Stimulated activated CD8-positive, alpha-beta memory T cell treated with anti-CD3 and anti-CD28 coated beads, Interleukin-15, amount 100 ng/mL, for 1 hour (primary cell): ENCODE data around the gene EML6.
A peak's percentile ranks its signal among the peaks of the same experiment; 100 is the strongest.

ENCODE experiments used
- DNase-seq: peaks from one replicate; pipeline ENCODE4 v3.0.0-alpha.2; 2020; ENCODE audit warnings: low read depth

Gene EML6

DNA sequence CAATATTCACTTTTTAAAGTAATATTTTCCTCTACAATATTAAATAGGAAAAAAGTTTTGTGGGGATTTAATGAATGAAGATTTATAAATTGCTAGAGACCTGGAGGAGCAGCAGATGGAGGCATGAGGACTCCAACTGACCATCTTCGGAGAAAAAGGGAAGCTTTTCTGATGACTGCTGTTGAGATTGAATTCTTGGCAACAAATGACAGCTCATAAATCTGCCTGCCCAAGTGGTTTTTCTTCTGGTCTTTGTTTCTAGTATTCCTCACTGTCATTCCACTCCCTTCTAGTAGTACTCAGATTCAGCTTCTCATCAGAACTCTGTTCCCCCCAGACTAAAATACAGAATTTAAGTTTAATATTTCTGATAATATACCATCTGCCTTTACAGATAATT is 157.0 kb downstream of the EML6 start:
- no peak for DNase-seq

DNA sequence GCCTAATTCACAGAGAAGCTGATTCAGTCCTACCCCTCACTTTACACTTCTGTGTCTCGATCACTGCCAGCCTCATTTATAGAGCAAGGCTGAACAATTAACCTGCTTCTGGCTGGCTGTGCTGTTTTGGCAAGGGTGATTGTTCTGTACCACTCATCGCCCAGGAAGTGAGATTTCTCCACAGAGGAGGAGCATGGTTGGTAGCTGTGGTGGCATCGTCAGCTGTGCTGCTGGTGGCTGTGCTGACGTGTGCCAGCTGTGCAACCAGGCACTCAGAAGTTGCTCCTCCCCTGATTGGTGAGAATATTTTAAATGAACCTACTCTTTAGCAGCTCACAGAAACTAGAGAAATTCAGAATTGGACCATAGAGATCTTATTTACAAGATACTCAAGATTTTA is 158.3 kb downstream of the EML6 start:
- no peak for DNase-seq

DNA sequence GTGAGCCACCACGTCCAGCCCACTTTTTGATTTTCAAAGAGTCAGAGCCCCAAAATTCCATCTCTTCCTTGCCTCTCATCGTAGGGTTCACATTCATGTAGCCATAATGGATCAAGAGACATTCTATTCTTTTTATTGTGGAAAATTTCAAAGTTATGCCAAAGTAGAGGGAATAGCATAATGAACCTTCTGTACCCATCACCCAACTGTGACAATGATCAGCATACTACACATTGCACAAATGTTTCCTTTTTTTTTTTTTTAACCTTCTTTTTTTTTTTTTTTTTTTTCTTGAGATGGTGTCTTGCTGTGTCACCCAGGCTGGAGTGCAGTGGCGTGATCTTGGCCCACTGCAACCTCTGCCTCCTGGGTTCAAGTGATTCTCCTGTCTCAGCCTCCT is 162.4 kb downstream of the EML6 start:
- no peak for DNase-seq

DNA sequence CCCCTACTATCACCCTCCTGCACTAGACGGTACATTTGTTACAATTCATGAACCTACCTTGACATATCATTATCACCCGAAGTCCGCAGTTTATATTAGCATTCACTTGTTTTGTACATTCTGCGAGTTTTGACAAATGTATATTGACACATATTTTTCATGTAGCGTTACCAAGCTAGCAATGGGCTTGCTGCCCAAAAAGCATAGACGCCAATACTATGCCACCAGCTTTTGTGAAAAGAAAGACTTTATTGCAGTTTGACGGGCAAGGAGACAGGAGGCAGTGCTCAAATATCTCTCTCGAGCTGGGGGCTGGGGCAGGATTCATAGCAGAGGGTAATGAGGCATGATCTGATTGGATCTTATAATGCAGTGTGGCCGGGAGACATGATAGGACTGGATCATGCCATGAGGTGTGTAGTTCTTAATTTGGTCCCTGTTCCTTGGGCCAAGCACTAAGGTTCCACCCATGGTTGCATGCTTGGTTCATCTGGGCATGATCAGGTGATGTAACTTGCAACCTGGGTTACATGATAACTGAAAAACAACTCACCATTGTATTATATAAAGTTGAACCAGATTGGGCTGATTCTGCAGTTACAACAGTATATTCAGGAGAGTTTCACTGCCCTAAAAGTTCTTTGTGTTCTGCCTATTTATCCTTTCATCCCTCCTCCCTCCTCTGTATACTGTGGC is 164.5 kb downstream of the EML6 start:
- no peak for DNase-seq

DNA sequence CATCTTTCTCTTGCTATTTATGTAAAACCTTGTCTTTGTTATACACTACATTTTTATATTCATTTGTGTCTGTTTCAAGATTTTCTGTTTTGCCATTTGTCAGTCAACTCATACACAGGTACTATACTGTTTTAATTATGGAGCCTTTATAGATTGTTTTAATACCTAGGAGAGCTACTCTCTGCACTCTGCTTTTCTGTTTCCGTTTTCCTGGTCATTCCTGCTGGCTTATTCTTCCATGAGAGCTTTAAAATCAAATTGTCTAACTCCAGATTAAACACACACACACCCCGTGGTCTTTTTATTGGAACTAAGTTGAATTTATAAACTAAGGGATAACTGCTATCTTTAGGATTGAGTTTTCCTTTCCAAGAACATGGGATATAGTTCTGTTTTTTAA is 165.6 kb downstream of the EML6 start:
- DNase-seq = no peak

DNA sequence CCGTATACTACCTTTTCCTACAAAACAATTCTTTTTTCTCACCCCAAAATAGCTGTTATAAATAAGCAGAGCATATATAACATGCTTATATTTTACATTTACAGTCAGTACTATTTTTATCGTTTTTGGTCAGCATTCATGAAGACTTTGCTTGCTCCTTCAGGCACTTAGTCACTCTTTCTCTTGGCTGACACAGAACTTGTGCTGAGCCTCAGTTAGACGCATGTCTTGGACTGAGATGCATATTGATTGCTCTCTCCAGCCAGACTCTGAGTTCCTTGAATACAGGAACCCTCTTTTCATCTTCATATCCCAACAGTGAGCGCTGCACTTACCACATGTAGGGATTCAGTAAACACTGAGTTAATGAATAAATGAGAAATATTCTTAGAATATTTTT is 168.4 kb downstream of the EML6 start:
- no peak for DNase-seq

DNA sequence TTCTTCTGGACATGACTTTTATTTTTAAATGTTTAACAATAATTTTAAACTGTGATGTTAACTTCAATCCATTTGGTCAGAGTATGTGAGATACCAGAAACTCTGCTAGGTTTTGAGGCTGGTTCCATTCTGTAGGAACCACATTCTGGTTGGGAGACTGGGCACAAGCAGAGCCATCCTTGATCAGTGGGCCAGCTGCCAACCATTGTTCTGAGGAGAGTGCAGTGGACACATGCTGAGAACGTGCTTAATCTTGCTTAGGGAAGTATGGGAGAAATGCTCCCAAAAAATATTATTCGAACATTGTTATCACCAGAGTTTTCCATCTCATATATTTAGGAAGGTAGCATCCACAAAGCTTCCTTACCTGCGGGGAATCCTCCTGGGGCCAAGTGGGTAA is 171.0 kb downstream of the EML6 start:
- DNase-seq = no peak

DNA sequence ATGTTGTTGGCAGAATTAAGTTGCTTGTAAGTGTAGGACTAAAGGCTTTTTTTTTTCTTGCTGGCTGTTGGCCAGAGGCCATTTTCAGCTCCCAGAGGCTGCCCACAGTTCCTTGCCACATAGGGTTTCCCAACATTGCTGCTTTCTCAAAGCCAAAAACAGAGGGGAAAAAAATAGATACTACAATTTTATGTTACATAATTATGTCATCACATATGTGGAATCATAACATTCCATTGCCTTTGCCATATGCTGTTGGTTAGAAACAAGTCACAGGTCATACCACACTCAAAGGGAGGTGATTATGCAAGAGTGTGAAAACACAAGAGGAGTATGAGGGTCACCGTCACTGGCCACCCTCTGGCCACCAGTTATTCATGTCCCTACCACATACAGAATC is 172.3 kb downstream of the EML6 start:
- DNase-seq = no peak

DNA sequence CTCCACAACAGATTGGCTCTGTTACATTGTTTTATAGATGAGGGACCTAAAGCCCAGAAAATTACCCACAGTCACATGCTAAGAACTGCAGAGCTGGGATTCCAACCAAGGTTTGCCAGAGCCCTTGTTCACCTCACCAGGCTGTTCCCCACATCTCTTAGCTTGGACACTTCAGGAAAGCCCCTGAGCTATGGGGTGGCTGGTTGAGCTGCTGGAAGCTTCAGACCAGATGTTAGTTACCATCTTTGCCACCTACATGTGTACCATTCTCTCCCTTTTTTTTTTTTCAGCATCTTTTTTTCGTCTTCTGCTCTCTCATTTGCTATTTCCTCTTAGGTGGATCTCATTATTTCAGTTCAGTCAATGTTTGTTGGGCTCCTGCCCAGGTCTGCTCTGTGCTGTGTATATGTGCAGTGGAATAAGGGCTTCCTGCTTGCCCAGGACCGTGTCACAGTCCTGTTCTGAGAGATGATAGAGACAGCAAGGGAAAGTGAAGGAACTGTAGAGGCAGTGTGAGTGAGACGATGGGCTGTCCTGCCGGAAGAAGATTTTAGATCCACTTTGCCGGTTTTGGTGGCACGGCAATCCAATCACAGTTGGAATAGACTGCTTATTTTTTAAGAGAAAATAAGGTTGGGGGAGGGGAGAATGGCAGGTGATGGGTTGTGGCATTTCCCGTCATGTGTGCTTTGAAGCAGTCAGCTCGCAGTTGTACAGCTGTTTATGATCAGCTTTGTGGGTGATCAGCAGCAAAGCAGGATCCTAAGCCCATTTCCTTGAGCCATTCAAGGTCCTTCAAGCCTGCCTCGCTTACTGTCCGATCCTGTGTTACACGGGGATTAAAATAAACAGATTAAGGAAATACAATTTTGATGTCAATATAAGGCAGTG is 174.2 kb downstream of the EML6 start:
- DNase-seq = no peak

DNA sequence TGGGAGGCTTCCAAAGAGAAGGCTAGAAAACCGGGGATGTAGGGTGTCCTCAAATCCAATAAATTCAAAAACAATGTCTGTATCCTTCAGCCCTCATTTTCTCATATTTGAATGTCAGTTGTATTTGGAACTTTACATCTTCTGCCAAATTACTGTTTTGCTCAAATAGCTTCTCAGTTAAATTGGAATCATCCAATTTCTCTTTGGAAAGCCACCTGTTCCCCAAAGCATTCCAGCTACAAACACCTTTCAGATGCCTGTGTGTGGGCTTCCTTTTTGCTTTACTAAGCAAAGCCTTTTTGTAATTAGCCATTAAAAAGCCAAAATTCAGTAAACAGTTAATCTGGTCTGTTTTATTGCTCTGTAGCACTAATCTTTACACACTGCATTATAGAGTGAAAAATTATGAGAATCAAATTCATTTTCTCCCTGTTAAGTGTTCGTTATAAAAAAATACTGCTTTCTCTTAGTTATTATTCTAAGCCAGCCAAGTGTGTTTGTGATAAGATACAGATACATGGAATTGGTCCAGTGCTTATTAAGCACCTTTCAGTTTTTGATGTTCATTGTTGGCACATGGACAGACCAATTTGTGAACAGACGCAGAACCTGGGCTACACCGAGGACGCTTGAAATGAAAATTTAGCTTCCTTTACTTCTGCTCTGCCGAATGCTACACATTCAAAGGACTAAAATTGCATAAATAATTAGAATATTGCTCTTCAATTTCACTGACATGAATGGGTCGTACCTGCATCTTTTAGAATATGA is 175.2 kb downstream of the EML6 start:
- DNase-seq = no peak

DNA sequence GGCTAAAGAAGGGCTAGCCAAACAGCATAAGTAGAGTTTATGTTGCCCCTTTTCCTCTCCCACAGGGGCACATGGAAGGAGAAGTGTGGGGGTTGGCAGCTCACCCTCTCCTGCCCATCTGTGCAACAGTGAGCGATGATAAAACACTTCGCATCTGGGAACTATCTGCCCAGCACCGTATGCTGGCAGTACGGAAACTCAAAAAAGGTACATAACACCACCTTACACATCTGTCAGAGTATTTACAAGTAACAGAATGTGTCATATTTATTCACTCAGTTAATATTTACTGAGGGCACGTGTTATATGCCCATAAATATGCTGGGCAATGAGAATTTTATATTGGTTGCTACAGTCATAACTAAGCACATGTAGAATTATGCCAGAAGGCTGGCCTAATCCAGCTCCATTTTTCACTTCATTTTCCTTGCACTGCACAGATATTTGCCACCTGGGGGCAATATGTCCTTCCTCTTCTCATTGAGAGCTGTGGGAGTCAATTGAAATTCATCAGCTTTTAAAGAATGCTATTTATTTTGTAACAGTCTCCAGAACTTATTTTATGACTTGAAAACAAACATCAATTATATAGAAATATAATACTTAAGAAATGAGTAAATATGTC is 176.2 kb downstream of the EML6 start:
- no peak for DNase-seq

DNA sequence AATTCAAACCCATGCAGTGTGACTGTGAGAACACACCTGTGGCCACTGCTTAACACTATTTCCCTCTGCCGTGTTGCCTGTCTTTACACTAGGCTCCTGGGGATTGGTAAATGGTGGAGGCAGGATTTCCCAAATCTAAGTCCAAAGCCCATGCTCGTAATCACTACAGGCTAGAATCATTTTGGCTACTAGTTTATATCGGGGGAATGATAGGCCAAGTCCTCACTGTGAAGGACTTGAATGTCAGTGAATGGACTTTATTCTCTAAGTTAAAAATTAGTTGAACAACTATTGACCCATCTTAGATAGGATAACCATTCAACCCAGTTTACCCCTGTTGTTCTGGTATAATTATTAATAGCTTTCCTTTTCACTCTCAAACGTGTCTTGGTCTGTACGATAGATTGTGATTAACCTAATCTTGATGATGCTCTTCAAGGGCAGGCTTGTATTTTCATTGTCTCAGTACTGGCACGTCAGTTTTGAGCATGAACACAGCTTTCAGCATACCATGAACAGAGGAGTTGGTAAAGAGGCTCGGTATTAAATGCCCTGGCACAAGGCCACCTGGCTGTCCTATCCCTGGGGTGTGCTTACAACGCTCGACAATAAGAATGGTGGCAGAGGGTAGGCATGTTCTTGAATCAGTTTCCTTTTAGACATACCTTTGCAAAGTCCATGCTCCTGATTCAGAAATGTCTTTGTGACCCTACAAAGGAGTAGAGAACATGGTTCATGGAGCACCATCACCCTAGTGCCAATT is 177.9 kb downstream of the EML6 start:
- no peak for DNase-seq

DNA sequence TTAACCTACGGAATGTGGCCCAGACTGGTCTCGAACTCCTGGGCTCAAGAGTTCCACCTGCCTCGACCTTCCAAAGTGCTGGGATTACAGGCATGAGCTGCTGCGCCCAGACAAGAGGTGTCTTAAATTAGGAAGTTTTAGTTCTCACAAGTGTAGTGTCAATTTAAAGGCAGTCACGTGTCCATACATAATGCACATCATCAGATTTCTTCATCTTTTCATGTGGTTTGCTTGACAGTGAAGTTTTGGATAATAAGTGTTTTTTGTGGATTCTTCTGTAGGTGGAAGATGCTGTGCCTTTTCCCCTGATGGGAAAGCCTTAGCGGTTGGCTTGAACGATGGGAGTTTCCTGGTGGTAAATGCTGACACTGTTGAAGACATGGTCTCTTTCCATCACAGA is 179.3 kb downstream of the EML6 start:
- DNase-seq = no peak

DNA sequence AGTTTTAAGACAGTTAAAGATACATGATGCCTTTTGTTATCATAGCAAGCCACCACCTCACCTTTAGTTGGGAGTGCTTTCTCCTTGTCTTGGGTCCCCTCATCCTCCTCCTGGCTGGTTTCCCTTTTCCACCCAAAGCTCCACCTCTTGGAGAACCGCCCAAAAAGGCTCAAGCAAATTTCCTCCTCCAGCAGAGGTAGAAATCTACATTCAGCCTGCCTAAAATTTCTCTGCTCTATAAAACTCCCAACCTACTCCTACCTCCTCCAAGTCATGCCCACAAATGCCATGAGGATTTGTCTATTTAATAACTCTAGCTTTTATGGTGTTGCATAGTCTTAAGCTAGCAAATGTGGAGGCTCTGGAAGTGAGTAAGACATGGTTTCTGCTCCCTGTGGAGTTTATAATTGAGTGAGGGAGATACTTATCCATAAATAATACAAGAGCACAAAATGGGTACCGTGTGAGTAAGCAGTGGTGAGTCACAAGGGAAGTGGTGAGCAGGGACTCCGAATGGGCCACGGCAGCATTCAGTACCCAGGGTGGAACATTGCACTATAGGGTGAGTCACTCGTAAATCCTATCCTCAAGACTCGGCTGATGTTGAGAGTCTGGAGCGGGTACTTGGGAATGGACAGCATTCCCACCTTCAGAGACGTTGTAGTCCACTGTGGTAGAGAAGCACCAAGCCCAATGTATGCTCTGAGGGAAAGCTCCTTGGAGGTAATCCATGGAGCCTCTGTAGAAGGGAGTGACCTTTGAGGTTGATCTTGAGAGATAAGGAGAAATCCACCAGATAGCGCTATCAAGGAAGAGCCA is 180.5 kb downstream of the EML6 start:
- peak; percentile 36 for DNase-seq

DNA sequence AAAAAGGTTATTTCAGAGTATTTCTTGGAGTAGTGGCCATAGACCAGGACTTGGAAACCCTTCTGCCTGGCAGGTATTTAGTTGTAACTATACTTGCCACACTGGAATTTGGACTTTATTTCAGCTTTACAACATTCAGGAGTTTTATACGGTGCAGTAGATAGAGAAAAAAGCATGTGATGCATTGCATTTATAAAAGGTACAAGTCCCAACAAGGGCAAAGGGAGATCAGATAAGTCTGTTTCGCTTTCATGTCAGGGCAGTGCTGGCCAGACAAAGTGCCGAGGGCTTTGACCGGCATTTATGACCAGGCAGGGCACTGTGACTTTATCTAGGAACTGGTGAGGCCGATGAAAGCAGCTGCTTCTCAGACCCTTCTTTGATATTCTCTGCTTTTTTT is 181.4 kb downstream of the EML6 start:
- DNase-seq = no peak

DNA sequence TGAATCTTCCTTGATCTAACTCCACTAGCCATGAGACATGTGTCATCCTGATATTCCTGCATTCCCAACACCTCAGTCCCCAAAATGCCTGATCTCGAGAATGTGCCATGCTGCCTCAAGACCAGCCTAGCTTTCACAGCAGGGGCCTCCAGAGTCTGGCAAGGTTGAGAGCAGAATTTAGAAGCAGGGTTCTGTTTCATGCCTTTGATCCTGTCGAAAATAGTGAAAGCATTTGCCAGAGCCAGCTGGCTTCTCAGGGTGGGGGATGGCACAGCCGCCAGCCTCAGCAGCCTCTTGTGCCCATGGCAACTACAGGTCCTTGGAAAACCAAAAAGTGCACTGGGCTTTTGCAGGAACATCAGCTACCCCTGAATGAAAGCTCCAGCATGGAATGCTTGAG is 183.3 kb downstream of the EML6 start:
- DNase-seq = no peak

DNA sequence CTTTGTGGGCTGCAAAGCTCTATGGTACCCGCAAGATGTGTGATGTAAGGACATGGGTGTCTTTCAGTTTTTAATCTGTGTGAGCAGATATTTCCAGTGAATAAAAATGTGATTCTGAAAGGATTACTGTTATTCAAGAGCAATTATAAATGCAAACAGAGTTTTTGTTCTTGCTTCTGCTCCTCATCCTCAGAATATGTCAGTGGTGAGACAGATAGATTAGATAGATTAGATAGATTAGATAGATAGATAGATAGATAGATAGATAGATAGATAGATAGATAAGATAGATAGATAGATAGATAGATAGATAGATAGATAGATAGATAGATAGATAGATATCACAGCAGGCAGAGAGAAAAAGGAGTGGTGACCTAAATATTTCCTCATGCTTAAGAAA is 184.2 kb downstream of the EML6 start:
- no peak for DNase-seq

DNA sequence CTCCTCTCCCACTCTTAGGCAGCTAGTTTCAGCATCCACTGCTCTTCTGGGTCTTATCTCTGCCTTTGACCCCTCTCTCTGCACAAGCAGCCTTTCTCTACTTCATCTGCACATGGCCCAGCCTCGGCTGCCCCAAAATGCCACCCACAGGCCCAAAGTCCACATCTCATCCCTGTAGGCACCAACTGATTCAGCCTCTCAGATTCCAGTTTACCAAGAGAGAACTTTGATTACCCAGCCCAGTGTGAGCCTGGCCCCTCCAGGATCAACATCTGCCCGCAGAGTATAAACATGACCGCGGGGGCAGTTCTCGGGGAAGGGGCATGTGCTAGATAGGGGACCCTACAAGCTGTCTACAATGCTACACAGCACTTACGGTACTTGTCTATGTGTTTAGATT is 185.1 kb downstream of the EML6 start:
- DNase-seq = no peak

DNA sequence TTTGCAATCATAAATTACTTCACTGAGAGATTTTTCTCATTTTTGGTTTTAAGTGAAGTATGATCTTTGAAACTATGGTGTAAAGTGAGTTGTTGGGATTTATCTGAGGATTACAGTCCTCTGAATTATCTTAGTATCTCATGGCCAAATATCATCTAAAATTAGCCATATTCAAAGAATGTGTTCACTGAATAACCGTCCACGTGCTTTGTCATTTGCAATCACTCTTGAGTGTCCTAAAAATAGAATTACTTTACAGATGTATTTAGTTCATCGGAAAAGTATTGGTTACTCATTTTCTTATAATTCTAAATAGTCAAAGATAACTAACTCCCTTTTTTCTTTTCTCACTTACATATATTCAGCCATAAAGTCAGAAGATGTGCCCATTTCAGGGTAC is 185.5 kb downstream of the EML6 start:
- no peak for DNase-seq

DNA sequence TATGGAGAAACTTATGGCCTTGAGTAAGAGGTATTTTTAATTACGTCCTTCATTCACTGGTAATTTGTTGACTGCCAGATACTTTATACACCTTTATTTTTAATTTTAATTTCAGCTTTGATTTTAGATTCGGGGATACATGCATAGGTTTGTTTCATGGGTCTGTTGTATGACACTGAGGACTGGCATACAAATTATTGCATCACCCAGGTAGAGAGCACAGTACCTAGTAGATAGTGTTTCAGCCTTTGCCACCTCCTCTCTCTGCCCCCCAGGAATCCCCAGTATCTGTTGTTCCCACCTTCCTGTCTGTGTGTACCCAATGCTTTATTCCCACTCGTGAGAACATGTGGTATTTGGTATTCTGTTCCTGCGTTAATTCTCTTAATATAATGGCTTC is 188.8 kb downstream of the EML6 start:
- DNase-seq = no peak

DNA sequence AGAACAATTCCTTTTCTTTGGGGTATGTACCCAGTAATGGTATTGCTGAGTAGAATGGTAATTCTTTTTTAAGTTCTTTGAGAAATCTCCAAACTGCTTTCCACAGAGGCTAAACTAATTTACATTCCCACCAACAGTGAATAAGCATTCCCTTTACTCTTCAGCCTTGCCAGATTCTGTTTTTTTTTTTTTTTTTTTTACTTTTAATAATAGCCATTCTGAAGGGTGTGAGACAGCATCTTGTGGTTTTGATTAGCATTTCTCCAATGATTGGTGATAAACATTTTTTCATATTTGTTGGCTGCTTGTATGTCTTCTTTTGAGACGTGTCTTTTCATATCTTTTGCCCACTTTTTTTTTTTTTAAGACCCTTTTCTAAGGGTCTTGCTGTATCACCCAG is 189.4 kb downstream of the EML6 start:
- DNase-seq = no peak
